ENCODE measurements around the gene KCND2. TPM values are rescaled to one million over a fixed set of nuclear protein-coding genes. Genes with fewer than 3 reads are reported as not detected.
A peak's percentile ranks its signal among the peaks of the same experiment; 100 is the strongest.

Gene KCND2
- total and polyA plus RNA-seq, 2 of the 8 experiments (the other 6 are each of a cell fraction or from before 2014, with no cell fraction given), result 4.6 to 7.7 TPM

GRCh38 chr7:120273476-120273975, 551 bp downstream of the KCND2 start (continued):
- TF ChIP-seq RAD21 (IDR thresholded peaks at IDR 0.05 in 1 of 2, conservative IDR thresholded peaks at IDR 0.05 in 1 of 2; ENCODE audit: low read depth in 2 of 2, low read length in 2 of 2) (peak in 1 of 2 experiments; percentile 4; a peak in 1 of 4 replicates), EP300 (IDR thresholded peaks at IDR 0.05; ENCODE audit: borderline replicate concordance in 1 of 2, low read depth in 2 of 2, low read length in 2 of 2) (0 out of 3 replicates have a peak, but pooled peaks of 1 of the 2 experiments have one; percentile 40), POLR2AphosphoS5 (IDR thresholded peaks at IDR 0.05; ENCODE audit: low read depth, low read length) (0 out of 2 replicates have a peak, but pooled peaks have one; percentile 47), CREB1 (IDR thresholded peaks at IDR 0.05) (no peak), TAF7 (optimal IDR thresholded peaks at IDR 0.05; ENCODE audit: borderline replicate concordance, low read depth, low read length) (no peak), SUZ12 (IDR thresholded peaks at IDR 0.05; ENCODE audit: low read length) (no peak), BRCA1 (IDR thresholded peaks at IDR 0.05; ENCODE audit: low read depth, low read length) (no peak), KDM5A (IDR thresholded peaks at IDR 0.05; ENCODE audit: low read length) (no peak), SIX5 (IDR thresholded peaks at IDR 0.05; ENCODE audit: low read depth, low read length) (no peak), TAF1 (IDR thresholded peaks at IDR 0.05; ENCODE audit: low read depth, low read length) (peak; percentile 71), SRF (IDR thresholded peaks at IDR 0.05; ENCODE audit: low read depth, low read length) (no peak), EGR1 (IDR thresholded peaks at IDR 0.05; ENCODE audit: borderline replicate concordance, low read depth, low read length) (0 out of 2 replicates have a peak, but pooled peaks have one; percentile 40), YY1 (IDR thresholded peaks at IDR 0.05; ENCODE audit: low read depth, low read length) (no peak)
